ENCODE results near the gene CSPG4.
A peak's percentile ranks its signal among the peaks of the same experiment; 100 is the strongest.
"Not testable (repeated sequence)": the region's sequence is repeated elsewhere in the genome, so short reads cannot be mapped to it uniquely, and the experiment has no call there.

Gene CSPG4

DNA sequence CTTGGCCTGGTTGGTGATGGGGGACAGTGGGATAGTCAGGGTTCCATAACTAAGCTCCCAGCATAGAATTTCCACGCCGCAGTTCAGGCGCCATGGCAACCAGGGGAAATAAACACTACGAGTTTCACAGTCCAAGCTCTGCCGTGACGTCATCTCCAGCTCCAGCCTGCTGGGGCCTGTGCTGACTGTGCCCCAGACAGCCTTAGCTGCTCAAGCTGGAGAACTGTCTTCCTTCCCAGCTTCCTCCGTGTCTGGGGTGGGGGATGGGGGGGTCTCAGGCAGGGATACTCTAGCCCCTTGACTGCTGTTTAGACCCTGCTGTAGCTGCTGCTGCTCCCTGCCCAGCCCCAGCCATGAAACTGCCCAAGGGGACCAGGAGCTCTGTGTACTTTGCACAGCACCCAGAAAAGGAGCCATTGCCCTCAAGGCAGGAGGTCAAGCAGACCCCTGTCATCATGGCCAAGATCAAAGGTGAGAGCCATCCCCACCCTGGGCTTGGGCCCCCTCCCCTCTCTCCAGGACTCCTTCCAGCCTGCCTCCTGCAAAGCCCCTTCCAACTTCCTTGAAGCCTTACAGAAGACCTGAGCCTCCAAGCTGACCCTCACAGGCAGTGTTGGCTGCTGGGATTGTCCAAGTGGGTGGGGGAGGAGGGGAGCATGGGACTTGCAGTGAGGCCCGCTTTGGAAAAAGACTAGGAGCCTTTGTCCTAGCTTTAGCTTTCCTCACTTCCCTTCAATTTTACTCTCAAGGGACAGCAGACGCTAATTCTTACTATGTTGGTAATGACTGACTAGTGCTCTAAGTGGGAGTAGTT is 11.4 kb upstream of the CSPG4 start:
- DNase-seq (ENCODE audit: low read depth, low spot score), result peak; percentile 82

DNA sequence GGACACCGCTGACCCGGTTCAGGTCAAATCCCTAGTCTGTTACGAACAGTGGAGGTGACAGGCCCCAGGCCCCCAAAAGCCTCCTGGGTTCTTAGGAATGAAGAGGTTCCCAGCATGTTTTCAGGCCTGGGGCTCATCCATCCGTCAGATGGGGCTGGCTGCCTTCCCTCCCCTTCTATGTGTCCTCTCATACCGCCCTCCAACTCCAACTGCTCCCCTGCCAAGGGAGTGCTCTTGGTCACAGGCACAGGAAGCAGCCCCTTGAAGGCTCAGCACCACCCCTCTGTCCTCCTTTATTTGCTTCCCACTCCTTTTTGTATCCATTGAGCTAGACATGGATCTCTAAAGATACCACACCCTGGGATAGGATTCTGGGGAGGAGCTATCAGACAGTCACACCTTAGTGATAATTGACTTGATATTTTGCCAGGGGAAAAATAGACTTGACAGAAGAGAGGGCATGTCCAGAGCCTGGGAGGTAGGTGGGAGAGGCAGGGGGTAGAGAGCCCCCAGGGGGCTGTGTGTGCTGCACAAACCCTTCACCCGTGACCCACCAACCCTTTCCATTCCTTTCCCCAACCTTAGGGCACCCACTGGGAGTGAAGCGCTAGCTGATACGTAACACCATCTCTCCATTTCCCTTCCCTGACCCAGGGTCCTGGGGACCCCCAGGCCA is 10.7 kb upstream of the CSPG4 start:
- DNase-seq (ENCODE audit: low read depth, low spot score), result peak; percentile 26

DNA sequence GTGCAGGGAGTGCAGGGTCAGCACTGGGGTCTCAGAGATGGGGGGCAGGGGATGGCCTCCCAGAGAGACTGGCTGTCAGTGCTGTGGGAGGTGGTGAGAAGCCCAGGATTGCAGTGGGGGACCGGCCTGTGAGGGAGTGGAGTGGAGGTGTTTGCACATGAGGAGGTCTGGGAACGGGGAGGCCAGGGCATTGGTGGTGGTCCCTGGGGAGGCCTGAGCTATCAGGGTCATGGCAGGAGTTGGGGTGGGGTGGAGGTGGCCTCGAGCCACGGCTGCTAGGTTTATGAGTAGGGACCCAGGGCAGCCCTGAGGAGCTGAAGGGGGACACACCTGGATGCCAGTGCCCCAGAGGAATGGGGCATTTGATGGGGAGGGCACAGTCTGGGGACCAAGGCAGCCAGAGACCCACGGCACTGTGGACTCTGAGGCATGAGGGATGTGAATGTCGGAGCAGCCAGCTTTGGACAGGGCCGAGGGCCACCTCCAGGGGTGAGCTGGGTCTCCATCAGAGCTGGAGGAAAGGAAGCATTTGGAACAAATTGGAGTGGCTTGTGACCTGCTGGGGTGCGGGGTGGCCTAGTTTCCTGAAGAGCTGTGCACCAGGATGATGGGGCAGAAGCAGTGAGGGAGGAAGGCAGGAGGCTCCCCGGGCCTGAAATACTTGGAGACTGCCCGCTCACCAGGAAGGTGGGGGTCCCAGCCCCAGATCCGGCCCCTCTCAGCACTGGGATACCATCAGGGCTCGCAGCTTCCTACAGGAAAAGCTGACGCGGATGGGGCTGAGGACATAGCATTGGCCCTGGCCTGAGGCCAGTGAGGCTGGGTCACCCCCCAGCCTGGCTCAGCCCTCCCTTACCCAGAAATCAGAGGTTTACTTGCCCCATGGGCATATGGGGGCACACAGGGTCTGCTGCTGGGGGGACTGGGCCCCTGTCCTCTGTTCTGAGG is 9.5 kb upstream of the CSPG4 start:
- no peak for DNase-seq (ENCODE audit: low read depth, low spot score)

DNA sequence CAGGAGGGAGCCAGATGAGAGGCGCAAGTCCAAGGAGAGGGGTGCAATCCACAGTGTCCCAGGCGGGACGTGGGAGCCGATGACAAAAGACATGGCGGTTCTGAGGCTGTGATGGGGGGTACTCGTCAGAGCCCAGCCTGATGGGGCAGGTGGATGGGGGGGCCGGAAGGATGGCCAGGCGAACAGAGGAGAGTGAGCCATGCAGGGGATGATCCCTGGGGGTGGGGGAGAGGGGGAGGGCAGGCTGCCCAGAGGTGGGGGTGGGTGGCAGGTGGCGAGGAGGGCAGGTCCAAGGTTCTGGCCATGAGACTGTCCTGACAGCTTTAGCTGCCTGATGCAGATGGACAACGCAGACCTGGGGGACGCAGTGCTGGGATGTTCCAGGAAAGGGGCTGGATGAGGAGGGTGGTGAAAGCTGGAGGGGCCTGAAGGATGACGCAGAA is 8.9 kb upstream of the CSPG4 start:
- no peak for DNase-seq (ENCODE audit: low read depth, low spot score)

DNA sequence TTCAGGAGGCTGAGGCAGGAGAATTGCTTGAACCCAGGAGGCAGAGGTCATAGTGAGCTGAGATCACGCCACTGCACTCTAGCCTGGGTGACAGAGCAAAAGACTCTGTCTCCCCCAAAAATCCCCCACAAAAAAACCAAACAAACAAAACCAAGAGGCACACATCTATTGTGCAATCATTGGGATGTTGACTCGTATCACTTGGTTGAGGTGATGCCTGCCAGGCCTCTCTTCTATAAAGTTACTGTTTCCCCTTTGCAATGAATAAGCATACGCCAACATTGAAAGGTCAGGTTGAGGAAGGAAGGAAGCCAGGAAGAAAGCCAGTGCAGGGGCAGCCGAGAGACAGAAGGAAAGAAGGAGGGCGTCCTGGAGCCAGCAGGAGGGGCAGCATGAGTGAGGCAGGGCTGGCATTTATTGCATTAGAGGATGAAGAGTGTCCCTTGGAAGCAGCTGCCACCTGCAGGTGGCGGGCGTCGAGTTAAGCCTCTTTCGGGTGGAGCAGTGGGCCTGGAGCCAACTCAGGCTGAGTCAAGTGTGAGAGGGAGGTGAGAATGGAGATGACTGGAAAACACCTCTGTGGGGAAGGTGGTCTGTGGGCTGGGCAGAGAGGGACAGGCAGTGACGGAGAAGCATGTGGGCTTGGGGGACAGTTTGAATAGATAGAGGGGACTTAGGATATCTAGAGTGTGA is 8.3 kb upstream of the CSPG4 start:
- peak; percentile 74 for DNase-seq (ENCODE audit: low read depth, low spot score)

DNA sequence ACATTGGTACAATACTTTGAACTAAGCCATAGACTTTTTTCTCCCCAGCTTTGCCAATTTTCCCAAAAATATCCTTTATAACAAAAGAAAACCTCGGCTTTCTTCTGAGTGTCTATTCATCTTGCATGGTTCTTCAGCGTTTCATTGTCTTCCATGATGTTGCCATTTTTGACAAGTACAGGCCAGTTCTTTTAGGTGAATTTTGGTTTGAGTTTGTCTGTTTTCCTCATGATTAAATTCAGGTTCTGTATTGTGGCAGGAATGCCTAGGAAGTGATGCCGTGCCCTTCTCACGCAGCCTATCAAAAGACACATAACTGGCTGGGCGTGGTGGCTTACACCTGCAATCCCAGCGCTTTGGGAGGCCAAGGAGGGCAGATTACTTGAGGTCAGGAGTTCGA is 7.6 kb upstream of the CSPG4 start:
- no peak for DNase-seq (ENCODE audit: low read depth, low spot score)

DNA sequence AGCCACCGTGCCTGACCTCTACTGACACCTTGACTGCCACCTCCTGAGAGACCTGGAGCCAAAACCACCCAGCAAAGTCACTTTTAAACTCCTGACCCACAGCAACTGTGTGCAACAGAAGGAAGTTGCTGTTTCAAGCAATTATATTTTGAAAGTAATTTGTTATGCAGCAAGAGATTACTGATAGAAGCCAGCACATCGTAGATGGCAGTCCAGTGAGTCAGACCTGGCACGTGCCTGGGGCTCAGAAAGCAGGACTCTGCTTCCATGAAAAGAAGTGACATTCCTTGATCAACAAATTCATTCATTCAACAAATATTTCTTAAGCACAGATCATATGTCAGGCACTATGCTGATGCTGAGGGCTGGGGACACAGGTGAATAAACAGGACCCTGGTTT is 5.7 kb upstream of the CSPG4 start:
- no peak for DNase-seq (ENCODE audit: low read depth, low spot score)

DNA sequence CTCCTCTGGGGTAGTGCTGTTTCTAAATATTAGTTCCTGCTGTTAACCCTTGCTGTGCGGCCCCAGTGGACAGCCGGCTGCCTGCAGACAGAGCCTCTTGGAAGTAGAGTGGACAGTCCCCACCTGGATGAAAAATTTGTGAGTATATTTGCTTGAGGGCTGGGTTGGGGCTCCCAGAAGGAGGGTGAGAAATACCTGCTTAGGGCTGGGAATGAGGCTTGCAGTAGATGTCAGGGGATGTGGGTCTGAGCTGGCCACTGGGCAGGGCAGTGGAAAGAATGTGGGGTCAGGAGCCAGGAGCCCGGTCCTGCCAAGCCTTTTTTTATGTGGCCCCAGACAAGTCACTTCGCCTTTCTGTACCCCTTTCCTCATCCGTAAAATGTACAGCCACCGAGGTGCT is 4.4 kb upstream of the CSPG4 start:
- not testable (repeated sequence) for DNase-seq (ENCODE audit: low read depth, low spot score)

DNA sequence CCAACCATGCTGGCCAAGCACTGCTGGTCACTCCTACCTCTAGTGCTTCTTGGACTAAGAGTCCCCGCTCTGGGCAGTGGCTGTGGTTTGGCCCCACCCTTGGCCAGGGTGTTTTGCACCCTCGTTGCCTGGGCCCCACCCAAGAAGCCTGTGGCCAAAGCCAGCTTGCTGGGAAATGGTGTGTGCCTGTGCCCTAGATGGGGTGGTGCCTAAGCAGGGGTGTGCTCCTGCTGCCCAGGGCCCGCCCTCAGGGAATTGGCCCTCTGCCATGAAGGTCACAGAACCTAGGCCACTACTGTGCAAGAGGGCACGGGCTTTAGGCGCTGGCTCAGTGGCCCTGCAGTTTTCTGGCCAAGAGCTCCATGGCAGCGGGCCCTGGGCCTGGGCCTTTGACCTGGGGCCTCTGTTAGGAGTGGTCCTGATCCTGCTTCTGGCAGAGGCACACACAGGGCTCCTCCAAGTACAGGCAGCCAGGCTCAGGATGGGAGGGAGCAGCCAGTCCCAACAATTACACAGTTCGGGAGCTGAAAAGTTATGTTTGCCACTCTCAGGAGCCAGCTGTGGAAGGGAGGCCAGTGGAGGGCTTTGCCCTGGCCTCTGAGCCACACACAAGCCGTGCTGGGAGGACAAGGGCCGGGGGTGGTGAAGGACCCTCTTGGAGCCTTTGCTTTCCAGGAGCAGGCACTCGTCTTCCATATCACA is 3.8 kb upstream of the CSPG4 start:
- DNase-seq (ENCODE audit: low read depth, low spot score), result not testable (repeated sequence)

DNA sequence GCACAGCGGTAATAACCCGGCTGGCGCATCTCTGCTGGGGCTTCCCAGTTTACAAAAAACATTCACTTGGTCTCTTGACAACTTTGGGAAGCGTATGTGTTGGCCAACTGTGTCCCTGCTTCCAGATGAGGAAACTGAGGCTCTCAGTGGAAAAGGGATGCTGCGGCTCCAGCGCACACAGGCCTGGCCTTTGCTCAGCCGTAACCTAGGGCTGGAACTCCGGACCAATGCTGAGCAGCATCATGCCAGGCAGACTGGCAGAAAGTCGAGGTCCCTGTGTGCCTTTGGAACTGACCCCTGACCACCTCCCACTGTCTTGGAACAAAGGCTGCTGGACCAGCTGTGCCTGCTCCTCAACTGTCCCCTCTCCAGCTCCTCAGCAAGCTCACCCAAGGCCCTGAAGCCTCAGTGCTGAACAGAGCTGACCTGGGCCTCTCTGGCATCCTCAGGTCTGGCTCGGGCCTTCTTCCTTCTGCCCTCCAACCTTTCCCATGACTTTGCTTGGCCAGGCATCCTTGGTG is 2.7 kb upstream of the CSPG4 start:
- not testable (repeated sequence) for DNase-seq (ENCODE audit: low read depth, low spot score)

DNA sequence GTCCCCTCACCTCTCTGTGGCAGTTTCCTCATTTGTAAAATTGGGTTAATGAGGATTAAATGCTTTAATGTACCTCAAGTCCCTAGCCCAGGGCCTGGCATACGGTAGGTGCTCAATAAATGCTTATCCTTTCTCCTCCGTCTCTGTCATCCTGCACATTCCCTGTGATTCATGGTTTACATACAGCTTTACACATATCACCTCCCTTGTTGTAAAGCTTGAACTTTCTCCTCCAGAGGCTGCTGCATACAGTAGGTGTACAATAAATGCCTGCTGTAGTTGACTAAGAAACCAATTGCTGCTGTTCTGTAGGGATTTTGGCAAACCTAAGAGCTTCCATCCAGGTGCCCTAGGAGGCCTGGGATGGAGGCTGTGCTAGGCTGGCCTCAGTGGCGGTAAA is 1.5 kb upstream of the CSPG4 start:
- DNase-seq (ENCODE audit: low read depth, low spot score), result no peak

DNA sequence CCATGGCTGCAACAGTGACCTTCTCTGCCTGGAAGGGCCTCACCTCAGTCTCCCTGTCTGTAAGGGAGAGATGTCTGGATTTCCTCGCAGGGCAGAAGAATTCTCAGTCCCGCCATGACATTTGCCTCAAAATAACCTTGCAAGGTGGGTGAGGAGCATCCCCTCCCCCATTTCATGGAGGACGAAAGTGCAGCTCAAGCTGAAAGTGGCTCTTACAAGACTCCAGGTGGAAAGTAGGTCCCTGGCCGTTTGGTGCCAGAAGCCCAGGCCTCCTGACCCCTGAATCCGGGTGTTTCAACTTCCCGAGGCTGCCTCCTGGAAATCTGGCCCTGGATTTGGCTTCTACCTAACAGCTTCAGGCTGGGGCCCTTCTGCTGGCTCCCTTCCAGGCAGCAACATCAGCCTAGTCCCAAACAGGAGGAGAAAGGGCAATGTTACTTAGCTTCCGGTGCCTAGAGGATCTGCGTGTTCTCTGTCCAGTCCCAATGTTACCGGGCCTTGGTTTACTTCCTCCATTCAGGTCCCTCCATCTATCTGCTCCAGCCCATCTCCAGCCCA is 769 bp upstream of the CSPG4 start:
- peak; percentile 36 for DNase-seq (ENCODE audit: low read depth, low spot score)

DNA sequence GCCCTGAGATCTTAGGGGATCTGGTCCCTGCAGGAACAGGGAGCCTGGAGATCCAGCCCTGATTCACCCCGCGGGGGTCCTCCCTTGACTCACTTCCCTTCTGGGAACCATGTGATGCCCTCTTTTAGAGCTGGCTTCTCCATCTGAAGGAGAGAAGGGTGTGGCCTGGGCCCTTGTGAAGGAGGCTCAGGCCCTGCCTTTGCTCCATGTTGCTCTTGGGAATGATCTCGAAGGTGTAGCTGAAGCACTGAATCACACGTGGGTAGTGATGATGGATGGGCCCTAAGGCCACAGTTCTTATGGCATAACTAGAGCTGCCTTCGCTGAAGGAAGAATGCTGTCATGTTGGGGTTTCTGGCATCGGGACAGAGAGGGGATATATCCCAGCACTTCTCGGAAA is 1.2 kb downstream of the CSPG4 start:
- DNase-seq (ENCODE audit: low read depth, low spot score), result not testable (repeated sequence)

DNA sequence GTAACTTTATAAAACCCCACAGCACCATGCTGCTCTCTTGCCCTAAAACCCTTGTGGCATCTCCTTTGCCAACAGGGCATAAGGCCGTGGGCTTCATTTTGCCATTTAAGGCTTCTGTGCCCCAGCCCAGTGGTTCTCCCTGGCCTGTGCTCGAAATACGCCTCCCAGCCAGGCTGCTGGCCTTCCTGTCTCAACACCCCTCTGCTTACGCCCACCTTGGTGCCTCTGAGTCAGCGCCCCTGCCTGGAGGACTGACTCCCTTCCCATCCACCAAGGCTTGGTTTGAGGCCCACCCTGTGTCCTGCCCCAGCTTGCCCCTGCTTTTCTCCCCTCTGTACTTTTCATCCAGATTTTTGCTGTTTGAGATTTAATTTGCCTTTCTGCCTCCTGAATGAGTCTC is 1.8 kb downstream of the CSPG4 start:
- DNase-seq (ENCODE audit: low read depth, low spot score), result not testable (repeated sequence)

DNA sequence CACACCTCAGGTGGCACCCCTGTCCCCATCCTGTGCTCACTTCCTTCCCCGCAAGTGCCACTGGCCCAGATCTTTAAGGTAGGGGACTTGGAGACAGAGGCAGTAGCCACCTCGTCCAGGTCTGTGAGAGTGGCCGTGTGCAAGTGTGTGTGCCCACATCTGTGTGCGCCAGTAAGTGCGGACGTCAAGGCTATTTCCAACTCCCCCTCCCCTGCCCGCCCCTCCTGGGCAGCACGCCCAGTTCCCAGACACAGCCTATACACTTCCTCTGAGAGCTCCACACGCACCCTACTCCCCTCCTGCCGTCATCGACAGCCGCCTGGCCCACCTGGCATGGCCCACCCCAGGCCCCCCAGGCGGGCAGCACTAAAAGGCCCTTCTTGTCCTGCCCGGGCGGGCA is 3.2 kb downstream of the CSPG4 start:
- DNase-seq (ENCODE audit: low read depth, low spot score), result not testable (repeated sequence)

DNA sequence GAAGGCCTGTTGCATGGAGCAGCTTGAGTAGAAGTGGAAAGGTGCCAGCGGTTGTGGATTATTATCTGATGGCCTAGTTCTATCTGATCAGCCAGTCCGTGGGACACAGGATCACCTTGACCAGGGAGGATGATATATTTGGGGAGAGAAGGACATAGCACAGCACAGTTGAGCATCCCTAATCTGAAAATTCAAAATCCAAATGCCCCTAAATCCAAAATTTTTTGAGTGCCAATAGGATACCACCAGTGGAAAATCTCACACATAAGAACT is 6.0 kb downstream of the CSPG4 start:
- DNase-seq (ENCODE audit: low read depth, low spot score), result no peak

DNA sequence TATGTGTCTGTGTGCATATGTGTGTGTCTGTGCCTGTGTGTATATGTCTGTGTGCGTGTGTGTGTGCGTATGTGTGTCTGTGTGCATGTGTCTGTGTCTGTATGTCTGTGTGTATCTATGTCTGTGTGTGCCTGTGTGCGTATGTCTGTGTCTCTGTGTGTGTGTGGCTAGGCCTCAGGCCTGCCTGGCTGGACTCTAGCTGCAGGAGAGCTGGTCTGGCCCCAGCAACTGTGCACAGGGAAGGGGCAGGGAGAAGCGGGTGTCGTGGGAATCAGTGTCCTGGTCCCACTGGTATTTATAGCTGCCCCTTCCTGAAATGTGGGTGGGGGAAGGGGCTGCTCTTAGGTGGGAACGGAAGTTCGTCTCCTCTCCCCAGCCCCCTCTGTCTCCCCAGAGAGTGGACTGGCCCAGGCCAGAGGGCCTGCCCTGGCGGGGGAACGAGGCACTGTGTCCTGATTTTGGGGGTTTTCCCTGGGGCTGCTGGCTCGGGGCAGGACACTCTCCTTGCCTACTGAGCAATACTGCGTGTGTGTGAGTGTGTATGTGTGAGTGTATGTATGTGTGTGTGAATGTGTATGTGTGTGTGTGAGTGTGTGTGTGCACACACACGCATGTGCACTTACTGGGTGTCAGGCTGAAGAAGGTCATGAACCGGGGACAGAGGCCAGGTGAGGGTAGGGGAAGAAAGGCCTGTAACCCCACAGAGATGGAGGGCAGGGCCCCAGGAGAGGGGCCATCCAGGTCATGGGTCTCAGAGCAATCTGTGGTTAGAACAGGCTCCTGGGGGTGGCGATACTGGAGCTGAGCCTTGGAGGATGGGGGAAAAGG is 6.6 kb downstream of the CSPG4 start:
- no peak for DNase-seq (ENCODE audit: low read depth, low spot score)

DNA sequence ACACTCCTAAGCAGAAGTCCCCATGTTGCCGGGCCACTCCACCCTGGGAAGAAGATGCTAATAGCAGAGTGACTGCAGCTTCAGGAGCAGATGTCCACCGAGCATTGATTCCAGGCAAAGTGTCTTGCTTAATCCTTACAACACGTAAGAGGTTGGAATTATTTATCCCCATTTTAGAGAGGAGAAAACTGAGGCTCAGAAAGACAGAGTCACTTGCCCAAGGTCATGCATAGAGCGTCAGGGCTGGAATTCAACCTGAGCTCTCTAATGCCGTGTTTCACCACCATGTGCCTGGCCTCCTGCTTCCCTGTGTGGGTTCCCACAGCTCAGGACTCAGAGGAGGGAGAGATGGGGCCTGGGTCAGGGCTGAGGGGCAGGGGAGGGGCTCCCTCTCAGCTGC is 7.3 kb downstream of the CSPG4 start:
- DNase-seq (ENCODE audit: low read depth, low spot score), result not testable (repeated sequence)

DNA sequence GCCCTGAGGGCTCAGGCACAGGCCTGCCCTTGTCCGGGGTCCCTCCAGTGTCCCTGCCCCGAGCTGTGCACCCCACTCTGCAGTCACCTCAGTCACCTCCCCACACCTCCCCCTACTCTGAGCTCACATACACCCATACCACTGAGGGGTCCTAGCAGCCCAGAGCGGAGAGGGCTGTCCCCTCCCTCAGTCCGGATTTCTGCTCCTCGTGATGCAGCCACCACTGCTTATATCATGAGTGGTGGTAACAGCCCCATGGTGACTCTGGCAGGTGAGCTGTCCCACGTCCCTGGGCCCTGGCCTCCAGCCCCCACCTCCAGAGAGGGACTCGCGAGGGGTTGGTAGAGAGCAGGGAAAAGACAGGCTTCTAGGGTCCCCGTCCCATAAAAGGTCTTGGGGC is 8.0 kb downstream of the CSPG4 start:
- DNase-seq (ENCODE audit: low read depth, low spot score), result no peak

DNA sequence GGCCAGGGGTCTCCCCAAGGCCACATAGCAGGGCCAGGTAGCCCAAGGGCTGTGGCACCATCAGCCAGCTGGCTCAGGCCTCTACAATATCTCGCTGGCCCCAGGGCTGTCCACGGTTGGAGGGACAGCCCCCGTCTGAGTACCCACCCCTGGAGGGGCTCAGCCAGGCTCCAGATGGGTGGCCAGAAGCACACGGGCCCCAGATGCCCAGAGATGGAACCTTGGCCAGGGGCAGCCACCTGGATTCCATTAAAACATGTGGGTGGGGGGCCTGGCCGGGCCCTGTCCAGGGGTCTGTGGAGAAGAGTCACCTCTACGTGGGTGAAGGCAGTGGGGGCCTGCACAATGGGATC is 8.4 kb downstream of the CSPG4 start:
- no peak for DNase-seq (ENCODE audit: low read depth, low spot score)

Data from ELF-1 (cell line).